Endothelial cell of umbilical vein (primary cell): ENCODE results near the gene NPC1L1. TPM values are rescaled to one million over a fixed set of nuclear protein-coding genes. Genes with fewer than 3 reads are reported as not detected.
A peak's percentile ranks its signal among the peaks of the same experiment; 100 is the strongest.

ENCODE experiments used
- BruUV-seq: library from RNA; stranded (reverse); fragments of 400-500 nt; replicated peaks from 2 replicates; lab custom pipeline; 2021; lab: Mats Ljungman, UMichigan
- CTCF ChIA-PET: fragments of 300-600, 350-600 bp; sonication (Branson Sonifier 250); formaldehyde crosslinking; loops from one replicate; lab custom pipeline; 2021; ENCODE audit warnings: antibody characterized with exemption, inconsistent platforms; lab: Charles Lee
- POLR2A ChIA-PET: fragments of 300-600, 350-600 bp; sonication (Branson Sonifier 250); formaldehyde crosslinking; loops from one replicate; lab custom pipeline; 2021; ENCODE audit warnings: antibody characterized with exemption, inconsistent platforms; lab: Charles Lee
- DNase-seq: peaks from one replicate; pipeline ENCODE4 v3.0.0-alpha.2; 2011; ENCODE audit warnings: low read depth, low spot score
- FAIRE-seq: peaks from 2 replicates; lab custom pipeline; 2011; peaks lifted over from hg19 to GRCh38; lab: Jason Lieb, UNC
- H2AFZ ChIP-seq: 2 replicates; pipeline ENCODE4 v1.6.0; 2012; ENCODE audit warnings: low read depth, low read length, control low read depth, inconsistent platforms
- H3K27ac ChIP-seq: 2 replicates; pipeline ENCODE4 v1.5.1; 2011; ENCODE audit warnings: low read depth, mild to moderate bottlenecking, control low read depth, low read length, moderate library complexity; ENCODE audit not compliant: insufficient read depth
- H3K27me3 ChIP-seq, 2 experiments: 2 replicates each; pipeline versions ENCODE4 v1.6.0 to v1.6.1; 2011; ENCODE audit warnings: low read length in 2 of 2, mixed read lengths in 1 of 2; ENCODE audit not compliant: control insufficient read depth in 2 of 2, insufficient read depth in 2 of 2
- H3K36me3 ChIP-seq, 2 experiments: 2 replicates in 1 of 2; 3 replicates in 1 of 2; pipeline ENCODE4 v1.5.1; 2011; ENCODE audit warnings: low read length in 2 of 2, mild to moderate bottlenecking in 1 of 2, moderate library complexity in 1 of 2; ENCODE audit not compliant: control insufficient read depth in 2 of 2, insufficient read depth in 2 of 2; ENCODE audit errors: extremely low read depth in 1 of 2
- H3K4me1 ChIP-seq: 3 replicates; pipeline ENCODE4 v1.5.1; 2011; ENCODE audit warnings: mild to moderate bottlenecking, low read length; ENCODE audit not compliant: control insufficient read depth, insufficient read depth; ENCODE audit errors: extremely low read depth
- H3K4me2 ChIP-seq: 2 replicates; pipeline ENCODE4 v1.6.1; 2011; ENCODE audit warnings: low read length, control low read depth, mixed read lengths; ENCODE audit not compliant: insufficient read depth
- H3K4me3 ChIP-seq, 3 experiments: fragments of 200-600 bp in 1 of 3; sonication (generic), shearing (Covaris generic) in 1 of 3; replicated peaks in 1 of 3; 2 replicates each; pipeline ENCODE4 v1.5.1; 2011 to 2016; ENCODE audit warnings: control low read depth in 3 of 3, low read length in 3 of 3, mild to moderate bottlenecking in 2 of 3, inconsistent platforms in 1 of 3, low read depth in 1 of 3, moderate library complexity in 1 of 3; ENCODE audit not compliant: insufficient read depth in 1 of 3
- H3K79me2 ChIP-seq: 2 replicates; pipeline ENCODE4 v1.6.0; 2012; ENCODE audit warnings: low read length, inconsistent platforms; ENCODE audit not compliant: control insufficient read depth, insufficient read depth
- H3K9ac ChIP-seq: replicated peaks from 2 replicates; pipeline ENCODE3; 2011; ENCODE audit warnings: low read length, control low read depth; ENCODE audit not compliant: insufficient read depth; ENCODE audit errors: extremely low read depth
- H3K9me1 ChIP-seq: replicated peaks from 3 replicates; pipeline ENCODE4 v1.6.0; 2011; ENCODE audit warnings: mild to moderate bottlenecking, low read length; ENCODE audit not compliant: control insufficient read depth, insufficient read depth; ENCODE audit errors: extremely low read depth
- H3K9me3 ChIP-seq: replicated peaks from 2 replicates; pipeline ENCODE4 v1.5.1; 2012; ENCODE audit warnings: low read length, inconsistent platforms; ENCODE audit not compliant: control insufficient read depth, insufficient read depth
- H4K20me1 ChIP-seq: replicated peaks from 2 replicates; pipeline ENCODE3; 2011; ENCODE audit warnings: mild to moderate bottlenecking, low read length; ENCODE audit not compliant: control insufficient read depth, insufficient read depth; ENCODE audit errors: extremely low read depth
- CTCF ChIP-seq, 2 donors: IDR thresholded peaks; 1 replicate in 1 of 2; 2 replicates in 1 of 2; pipeline ENCODE4 v1.5.1; 2011; ENCODE audit warnings: low read length in 2 of 2, mild to moderate bottlenecking in 2 of 2, moderate library complexity in 2 of 2, control low read depth in 1 of 2, inconsistent platforms in 1 of 2, low read depth in 1 of 2; ENCODE audit not compliant: insufficient read depth in 1 of 2; ENCODE audit errors: extremely low read depth in 1 of 2
- EZH2 ChIP-seq: IDR thresholded peaks from 2 replicates; pipeline ENCODE4 v1.6.1; 2012; ENCODE audit warnings: borderline replicate concordance, low read depth, mild to moderate bottlenecking, moderate library complexity, low read length, inconsistent platforms; ENCODE audit not compliant: severe bottlenecking
- FOS ChIP-seq: IDR thresholded peaks from 2 replicates; pipeline ENCODE4 v1.6.1; 2011; ENCODE audit warnings: mild to moderate bottlenecking, low read length, moderate library complexity, borderline replicate concordance; ENCODE audit not compliant: insufficient read depth
- GATA2 ChIP-seq: IDR thresholded peaks from 2 replicates; pipeline ENCODE4 v1.7.0; 2011; ENCODE audit warnings: low read depth, mild to moderate bottlenecking, moderate library complexity, mixed read lengths, low read length; ENCODE audit not compliant: insufficient read length, insufficient read depth
- JUN ChIP-seq: IDR thresholded peaks from 2 replicates; pipeline ENCODE4 v1.6.1; 2011; ENCODE audit warnings: borderline replicate concordance, low read depth; ENCODE audit not compliant: insufficient read length, insufficient read depth
- MYC ChIP-seq: IDR thresholded peaks from one replicate; pipeline ENCODE4 v1.6.1; 2011; ENCODE audit warnings: mild to moderate bottlenecking, low read depth, low read length
- POLR2A ChIP-seq: IDR thresholded peaks from 2 replicates; pipeline ENCODE4 v1.6.1; 2012; ENCODE audit warnings: low read depth, mild to moderate bottlenecking, control low read depth, low read length
- POLR2AphosphoS5 ChIP-seq: IDR thresholded peaks from 2 replicates; pipeline ENCODE4 v1.6.1; 2012; ENCODE audit warnings: low read depth, mild to moderate bottlenecking, control low read depth, low read length, moderate library complexity; ENCODE audit not compliant: insufficient read depth
- dilution Hi-C: fragments of 300-500 bp; cut with MboI; formaldehyde crosslinking; loops from one replicate; pipeline ENCODE4 v1.15.0; 2019; ENCODE audit warnings: low sequenced_read_pairs; ENCODE audit not compliant: extremely low pct_ligation_motif_present
- intact Hi-C: fragments of 100-400 bp; cut with micrococcal nuclease; formaldehyde crosslinking; loops from one replicate; pipeline ENCODE4 v1.10.0; 2022
- polyA plus RNA-seq, 4 experiments: library from polyadenylated mRNA; depleted of rRNA in 3 of 4; stranded (reverse) in 3 of 4; unstranded in 1 of 4; fragments of >200 nt; gene quantifications; 2 replicates each; pipeline versions ENCODE4 v1.2.1 to v1.2.3, GENCODE V29; 2011 to 2012; ENCODE audit warnings: missing spikeins in 1 of 4
- total RNA-seq: library from RNA; stranded (reverse); gene quantifications from 2 replicates; pipeline ENCODE4 v1.2.3, GENCODE V29; 2021
- TF ChIP-seq, protein P1 (sequence below): IDR thresholded peaks from 2 replicates; pipeline ENCODE4 v1.6.1; 2011; ENCODE audit not compliant: insufficient read depth, insufficient read length

NPC1L1 gene
- total and polyA plus RNA-seq, 2 donors (not counting 3 experiments of a cell fraction or from before 2014, with no cell fraction given): not detected

GRCh38 chr7:44572771-44573170 lies 31.6 kb upstream of the NPC1L1 start:
- no TSS peak for BruUV-seq
- ChIA-PET POLR2A (no interaction called here), CTCF (interaction anchor here (1.0 to 1.4 kb wide), 2 partner anchors 10 to 38 kb away, joined by 3 to 6 read pairs; partner anchors contain the start of gene TMED4)
- peak overlapping the region; percentile 88 for H3K4me2 ChIP-seq
- H2AFZ ChIP-seq: no peak overlapping the region
- peak overlapping the region; percentile 73 for H3K27ac ChIP-seq
- H3K9me1 ChIP-seq: no peaks in the 10 kb centered on the region
- H3K36me3 ChIP-seq: peaks cover 27 to 39% of the 10 kb centered on the region in 2 experiments
- no peaks in the 10 kb centered on the region for H3K27me3 ChIP-seq
- dilution Hi-C loops (no loop called here), intact Hi-C loops (loop anchor here (5.0 kb wide), 1 partner anchor 315 kb away; no protein-coding TSS in a partner anchor)
- DNase-seq (no peak), FAIRE-seq (no peak)
- H4K20me1 ChIP-seq: no peaks in the 10 kb centered on the region
- H3K4me1 ChIP-seq: peaks cover 9% of the 10 kb centered on the region
- TF ChIP-seq GATA2 (no peak), POLR2A (no peak), JUN (no peak), POLR2AphosphoS5 (no peak)
- H3K4me3 ChIP-seq: peak overlapping the region; percentile 36 to 77 (median 54)
- H3K9me3 ChIP-seq: no peaks in the 10 kb centered on the region
- peaks cover 26% of the 10 kb centered on the region for H3K79me2 ChIP-seq
- peak overlapping the region; percentile 80 for H3K9ac ChIP-seq

GRCh38 chr7:44569959-44570358 lies 28.8 kb upstream of the NPC1L1 start:
- ChIA-PET POLR2A (no interaction called here), CTCF (interaction anchor here (1.2 kb wide), 1 partner anchor 329 kb away, joined by 4 read pairs; no protein-coding TSS in a partner anchor)

More at GRCh38 chr7:44569959-44570358, 28.8 kb upstream of the NPC1L1 start:
- H3K4me3 ChIP-seq: no peak overlapping the region
- dilution Hi-C loops (no loop called here), intact Hi-C loops (loop anchor here (5.0 kb wide), 2 partner anchors 78 to 313 kb away; partner anchors contain the start of gene NUDCD3)
- peaks cover 9% of the 10 kb centered on the region for H3K4me1 ChIP-seq
- peaks cover 37 to 51% of the 10 kb centered on the region in 2 experiments for H3K36me3 ChIP-seq
- DNase-seq (no peak), FAIRE-seq (no peak)
- no peak overlapping the region for H3K4me2 ChIP-seq
- no peak overlapping the region for H3K27ac ChIP-seq
- no peak overlapping the region for H3K9ac ChIP-seq
- H3K9me3 ChIP-seq: no peaks in the 10 kb centered on the region
- H2AFZ ChIP-seq: no peak overlapping the region
- H3K79me2 ChIP-seq: peaks cover 26% of the 10 kb centered on the region
- H3K27me3 ChIP-seq: no peaks in the 10 kb centered on the region
- no peaks in the 10 kb centered on the region for H3K9me1 ChIP-seq
- no peaks in the 10 kb centered on the region for H4K20me1 ChIP-seq
- TF ChIP-seq POLR2A (no peak), MYC (no peak), FOS (no peak), GATA2 (no peak), CTCF (IDR thresholded peaks at IDR 0.05; ENCODE audit: extremely low read depth in 1 of 2, insufficient read depth in 1 of 2, low read depth in 1 of 2, low read length in 2 of 2) (no peak), EZH2 (no peak), JUN (no peak), POLR2AphosphoS5 (no peak)
- TF ChIP-seq, protein P1, sequence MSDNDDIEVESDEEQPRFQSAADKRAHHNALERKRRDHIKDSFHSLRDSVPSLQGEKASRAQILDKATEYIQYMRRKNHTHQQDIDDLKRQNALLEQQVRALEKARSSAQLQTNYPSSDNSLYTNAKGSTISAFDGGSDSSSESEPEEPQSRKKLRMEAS: no peak
- no TSS peak for BruUV-seq
